Measurements from ENCODE around the gene GTF2IRD1. TPM values are rescaled to one million over a fixed set of nuclear protein-coding genes. Genes with fewer than 3 reads are reported as not detected.

Gene GTF2IRD1
- total RNA-seq, 4 donors from 2014 or later: 11.5 to 39.1 (median 22.5) TPM

DNA sequence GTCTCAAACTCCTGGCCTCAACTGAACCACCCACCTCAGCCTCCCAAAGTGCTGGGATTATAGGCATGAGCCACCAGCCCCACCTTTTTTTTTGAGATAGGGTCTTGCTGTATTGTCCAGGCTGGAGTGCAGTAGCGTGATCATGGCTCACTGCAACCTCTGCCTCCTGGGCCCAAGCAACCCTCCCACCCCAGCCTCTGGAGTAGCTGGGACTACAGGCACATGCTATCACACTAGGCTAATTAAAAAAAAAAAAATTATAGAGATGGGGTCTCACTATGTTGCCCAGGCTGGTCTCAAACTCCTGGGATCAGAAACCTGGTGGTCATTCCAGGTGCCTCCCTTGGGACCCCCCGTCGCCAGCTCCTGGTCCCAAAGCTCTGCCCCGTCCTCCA is 25.0 kb downstream of the GTF2IRD1 start:
- Histone ChIP-seq H3K9me3 (no peaks in the 10 kb centered on the region), H3K27ac (peak overlapping the region; percentile 92 to 97), H3K4me3 (no peak overlapping the region), H3K4me1 (peaks cover 5 to 26% of the 10 kb centered on the region in 2 donors), H3K36me3 (no peaks in the 10 kb centered on the region), H3K27me3 (no peaks in the 10 kb centered on the region)
- TF ChIP-seq POLR2A (IDR thresholded peaks at IDR 0.05): no peak
- TF ChIP-seq, protein P1, sequence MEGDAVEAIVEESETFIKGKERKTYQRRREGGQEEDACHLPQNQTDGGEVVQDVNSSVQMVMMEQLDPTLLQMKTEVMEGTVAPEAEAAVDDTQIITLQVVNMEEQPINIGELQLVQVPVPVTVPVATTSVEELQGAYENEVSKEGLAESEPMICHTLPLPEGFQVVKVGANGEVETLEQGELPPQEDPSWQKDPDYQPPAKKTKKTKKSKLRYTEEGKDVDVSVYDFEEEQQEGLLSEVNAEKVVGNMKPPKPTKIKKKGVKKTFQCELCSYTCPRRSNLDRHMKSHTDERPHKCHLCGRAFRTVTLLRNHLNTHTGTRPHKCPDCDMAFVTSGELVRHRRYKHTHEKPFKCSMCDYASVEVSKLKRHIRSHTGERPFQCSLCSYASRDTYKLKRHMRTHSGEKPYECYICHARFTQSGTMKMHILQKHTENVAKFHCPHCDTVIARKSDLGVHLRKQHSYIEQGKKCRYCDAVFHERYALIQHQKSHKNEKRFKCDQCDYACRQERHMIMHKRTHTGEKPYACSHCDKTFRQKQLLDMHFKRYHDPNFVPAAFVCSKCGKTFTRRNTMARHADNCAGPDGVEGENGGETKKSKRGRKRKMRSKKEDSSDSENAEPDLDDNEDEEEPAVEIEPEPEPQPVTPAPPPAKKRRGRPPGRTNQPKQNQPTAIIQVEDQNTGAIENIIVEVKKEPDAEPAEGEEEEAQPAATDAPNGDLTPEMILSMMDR (IDR thresholded peaks at IDR 0.05): no peak
- no peak for DNase-seq
- intact Hi-C loops (cut with DNase I; ENCODE audit: low total_unique reads): no loop called here

DNA sequence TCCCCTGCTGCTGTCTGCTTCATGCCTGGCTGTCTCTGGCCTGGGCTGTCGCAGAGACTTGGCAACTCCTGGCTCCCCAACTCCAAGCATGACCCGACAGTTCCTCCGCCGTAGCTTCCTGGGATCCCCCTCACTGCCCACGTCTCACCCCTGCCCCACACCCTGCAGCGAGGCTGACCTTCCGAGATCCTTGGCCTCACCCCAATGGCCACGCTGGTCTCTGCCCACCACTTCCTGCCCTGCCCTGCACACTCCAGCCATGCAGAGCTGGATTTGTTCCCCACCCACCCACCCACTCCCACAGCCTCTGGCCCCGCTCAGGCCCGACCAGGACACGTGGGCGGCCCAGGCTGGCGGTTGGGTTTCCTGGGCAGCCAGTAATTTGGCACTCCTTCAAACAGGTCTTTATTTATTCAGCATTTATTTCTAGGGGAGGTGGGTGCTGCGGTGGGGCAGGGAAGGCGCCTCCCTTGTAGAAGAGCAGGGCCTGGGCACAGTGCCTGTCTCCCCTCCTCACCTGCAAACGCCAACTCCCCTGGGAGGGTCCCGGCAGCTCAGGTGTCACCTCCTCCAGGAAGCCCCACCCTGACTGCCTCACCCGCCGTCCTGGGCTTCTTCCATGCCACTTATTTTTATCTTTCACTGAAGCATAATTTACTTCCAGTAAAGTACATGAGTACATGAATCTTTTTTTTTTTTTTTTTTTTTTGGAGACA is 25.5 kb downstream of the GTF2IRD1 start:
- Histone ChIP-seq H3K4me1 (peaks cover 5 to 26% of the 10 kb centered on the region in 2 donors), H3K9me3 (no peaks in the 10 kb centered on the region), H3K36me3 (no peaks in the 10 kb centered on the region), H3K27ac (peak overlapping the region; percentile 92 to 97), H3K4me3 (no peak overlapping the region), H3K27me3 (no peaks in the 10 kb centered on the region)
- peak; percentile 35 to 54 for DNase-seq
- TF ChIP-seq, protein P1 (IDR thresholded peaks at IDR 0.05): no peak
- no peak for TF ChIP-seq POLR2A (IDR thresholded peaks at IDR 0.05)
- intact Hi-C loops (cut with DNase I; ENCODE audit: low total_unique reads): no loop called here

DNA sequence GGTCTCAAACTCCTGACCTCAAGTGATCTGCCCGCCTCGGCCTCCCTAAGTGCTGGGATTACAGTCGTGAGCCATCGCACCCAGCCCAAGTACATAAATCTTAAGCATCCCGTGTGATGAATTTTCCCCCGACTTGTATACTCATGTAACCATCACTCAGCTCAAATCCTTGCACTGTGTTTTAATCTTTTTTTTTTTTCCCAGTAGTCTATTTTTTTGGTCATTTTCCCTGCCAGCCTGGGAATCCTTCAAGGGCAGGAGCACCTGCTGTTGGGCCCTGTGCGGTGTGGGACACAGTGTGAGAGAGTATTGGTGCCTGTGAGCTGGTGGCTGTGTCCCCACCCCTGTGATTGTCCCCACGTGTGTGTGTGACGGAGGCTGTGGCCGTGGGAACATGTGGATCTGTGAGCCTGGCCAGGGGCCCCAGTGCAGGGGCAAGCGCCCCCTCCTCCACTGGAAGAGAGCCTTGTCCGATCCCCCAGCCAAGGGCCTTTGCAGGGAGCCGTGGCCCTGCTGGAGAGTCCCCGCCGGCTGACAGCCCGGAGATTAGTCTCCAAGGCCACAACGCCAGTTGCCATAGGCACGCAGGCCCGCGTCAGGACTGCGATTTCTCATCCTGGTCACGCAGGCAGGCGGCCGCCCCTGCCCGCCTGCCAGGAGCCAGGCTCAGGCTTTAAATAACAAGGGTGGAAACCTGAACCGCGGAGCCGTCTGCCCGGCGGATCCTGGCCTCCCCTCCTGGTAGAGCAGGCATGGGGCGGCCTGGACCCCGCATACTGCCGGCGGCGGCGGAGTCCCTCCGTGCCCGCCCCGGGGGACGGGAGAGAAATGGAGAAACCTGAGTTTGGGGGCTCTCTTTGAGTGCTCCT is 26.5 kb downstream of the GTF2IRD1 start:
- peak; percentile 22 to 29 for TF ChIP-seq POLR2A (IDR thresholded peaks at IDR 0.05)
- TF ChIP-seq, protein P1 (IDR thresholded peaks at IDR 0.05): no peak
- intact Hi-C loops (cut with DNase I; ENCODE audit: low total_unique reads): no loop called here
- Histone ChIP-seq H3K9me3 (no peaks in the 10 kb centered on the region), H3K36me3 (no peaks in the 10 kb centered on the region), H3K4me1 (peaks cover 5 to 26% of the 10 kb centered on the region in 2 donors), H3K27me3 (no peaks in the 10 kb centered on the region), H3K27ac (peak overlapping the region; percentile 92 to 97), H3K4me3 (peak overlapping the region; percentile 39 to 40)
- peak; percentile 76 to 79 for DNase-seq

DNA sequence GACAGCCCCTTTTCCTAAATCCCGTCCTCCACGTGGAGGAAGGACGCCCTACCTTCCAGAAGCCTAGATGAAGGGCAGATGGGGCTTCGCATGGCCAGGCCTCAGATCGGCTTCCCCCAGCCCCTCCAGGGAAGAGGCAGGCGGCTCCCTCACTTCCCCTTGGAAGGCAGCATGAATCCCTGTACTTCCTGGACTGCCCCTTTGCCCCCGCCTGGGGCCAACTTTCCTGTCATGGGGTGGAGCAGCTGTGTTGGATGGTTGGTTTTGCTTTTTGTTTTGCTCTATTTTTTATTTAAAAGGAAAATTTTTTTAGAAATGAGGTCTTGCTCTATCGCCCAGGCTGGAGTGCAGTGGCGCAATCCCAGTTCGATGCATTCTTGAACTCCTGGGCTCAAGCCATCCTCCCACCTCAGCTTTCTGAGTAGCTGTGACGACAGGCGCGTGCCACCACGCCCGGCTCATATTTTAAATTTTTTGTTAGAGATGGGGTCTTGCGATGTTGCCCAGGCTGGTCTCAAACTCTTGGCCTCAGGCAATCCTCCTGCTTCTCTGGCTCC is 27.2 kb downstream of the GTF2IRD1 start:
- no peaks in the 10 kb centered on the region for H3K9me3 ChIP-seq
- no peaks in the 10 kb centered on the region for H3K36me3 ChIP-seq
- peak overlapping the region; percentile 92 to 97 for H3K27ac ChIP-seq
- H3K27me3 ChIP-seq: no peaks in the 10 kb centered on the region
- H3K4me3 ChIP-seq: peak overlapping the region; percentile 39 to 40
- TF ChIP-seq POLR2A (IDR thresholded peaks at IDR 0.05): peak; percentile 31
- TF ChIP-seq, protein P1 (IDR thresholded peaks at IDR 0.05): no peak
- H3K4me1 ChIP-seq: peaks cover 5 to 26% of the 10 kb centered on the region in 2 donors
- intact Hi-C loops (cut with DNase I; ENCODE audit: low total_unique reads): no loop called here
- DNase-seq: peak; percentile 57 to 65
